HG03060 (cell line): ENCODE data around the gene USE1.

Source experiments
- ATAC-seq: cut with Tn5 transposase; IDR thresholded peaks from one replicate; pipeline ENCODE4 v1.9.1; 2021; ENCODE audit warnings: low read depth, moderate number of reproducible peaks; ENCODE audit not compliant: unreplicated experiment

USE1 gene

DNA sequence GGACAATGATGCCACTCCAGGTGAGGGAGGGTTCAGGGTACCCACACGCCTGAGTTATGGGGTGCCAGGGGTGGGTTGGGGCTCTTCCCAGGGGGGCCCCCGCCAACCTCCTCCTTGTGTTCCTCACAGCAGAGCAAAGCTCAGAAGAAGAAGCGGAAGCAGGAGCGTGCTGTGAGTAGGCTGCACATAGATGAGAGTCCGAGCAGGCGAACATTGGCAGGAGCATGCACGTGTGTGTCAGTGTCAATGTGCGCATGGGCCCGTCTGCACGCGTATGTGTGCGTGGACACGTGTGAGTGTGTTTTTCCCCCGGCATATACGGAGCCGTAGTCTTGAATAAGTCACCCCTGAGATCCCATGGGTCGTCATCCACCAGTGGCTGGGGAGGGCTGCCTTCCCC, 12.4 kb upstream of the USE1 start:
- ATAC-seq, result no peak

DNA sequence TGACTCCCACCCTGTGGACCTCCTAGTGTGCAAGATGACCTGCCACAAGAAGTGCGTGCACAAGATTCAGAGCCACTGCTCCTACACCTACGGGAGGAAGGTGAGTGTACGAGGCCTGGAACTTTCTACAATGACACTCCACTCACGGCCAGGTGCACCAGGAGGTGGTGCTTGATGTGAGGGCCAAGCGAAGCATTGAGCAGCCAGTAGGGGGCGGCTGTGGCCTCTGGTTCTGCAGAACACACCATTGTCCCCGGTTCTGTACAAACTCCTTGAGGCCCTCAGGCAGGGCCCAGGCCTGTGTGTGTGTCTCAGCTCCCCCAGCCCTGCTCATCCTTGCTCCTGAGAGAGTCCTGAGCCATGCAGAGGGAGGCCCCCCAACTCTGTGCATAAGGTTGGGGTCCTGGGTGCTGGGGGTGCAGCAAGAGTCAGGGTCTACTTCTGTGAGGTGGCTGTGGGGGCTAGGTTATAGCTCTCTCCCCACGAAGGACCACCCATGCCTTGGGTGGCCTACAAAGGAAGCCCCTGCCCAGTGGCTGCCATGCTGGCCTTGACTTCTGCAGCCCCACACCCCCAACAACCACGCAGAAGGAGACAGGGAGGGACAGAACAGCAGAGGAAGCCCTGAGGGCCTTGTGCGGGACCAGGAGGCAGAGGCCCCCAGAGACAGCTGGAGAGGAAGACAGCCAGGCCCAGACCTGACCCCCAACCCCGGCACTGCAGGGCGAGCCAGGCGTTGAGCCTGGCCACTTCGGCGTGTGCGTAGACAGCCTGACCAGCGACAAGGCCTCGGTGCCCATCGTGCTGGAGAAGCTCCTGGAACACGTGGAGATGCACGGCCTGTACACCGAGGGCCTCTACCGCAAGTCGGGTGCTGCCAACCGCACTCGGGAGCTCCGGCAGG, 9.7 kb upstream of the USE1 start:
- no peak for ATAC-seq

DNA sequence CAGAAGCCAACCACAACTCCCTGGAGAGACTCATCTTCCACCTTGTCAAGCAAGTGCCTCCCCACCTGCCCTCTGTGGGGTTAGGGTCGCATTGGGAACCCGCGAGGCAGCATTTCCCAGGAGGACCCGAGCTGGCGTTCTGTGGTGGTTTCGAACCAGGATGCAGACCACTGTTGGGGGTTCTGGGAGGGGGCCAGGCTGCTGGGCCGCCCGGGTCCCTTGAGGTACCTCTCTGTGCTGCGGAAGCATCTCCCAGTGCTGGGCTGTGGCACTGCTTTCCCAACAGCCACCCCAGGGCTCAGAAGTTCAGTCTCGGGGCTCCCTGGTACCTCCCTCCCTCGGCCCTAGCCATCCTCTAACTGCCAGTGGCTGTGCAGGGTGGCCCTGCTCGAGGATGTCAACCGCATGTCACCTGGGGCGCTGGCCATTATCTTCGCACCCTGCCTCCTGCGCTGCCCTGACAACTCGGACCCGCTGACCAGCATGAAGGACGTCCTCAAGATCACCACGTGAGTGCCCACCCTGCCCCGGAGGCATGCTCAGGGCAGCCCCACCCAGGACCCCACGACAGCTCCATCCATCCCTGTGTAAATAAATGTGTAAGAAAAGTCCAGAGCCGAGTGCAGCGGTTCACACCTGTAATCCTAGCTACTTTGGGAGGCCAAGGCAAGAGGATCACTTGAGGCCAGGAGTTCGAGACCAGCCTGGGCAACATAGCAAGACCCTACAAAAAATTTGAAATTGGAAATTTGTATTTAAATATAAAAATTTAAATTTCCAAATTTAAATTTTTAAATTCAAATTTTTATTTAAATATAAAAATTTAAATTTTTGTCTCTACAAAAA, 8.2 kb upstream of the USE1 start:
- no peak for ATAC-seq

DNA sequence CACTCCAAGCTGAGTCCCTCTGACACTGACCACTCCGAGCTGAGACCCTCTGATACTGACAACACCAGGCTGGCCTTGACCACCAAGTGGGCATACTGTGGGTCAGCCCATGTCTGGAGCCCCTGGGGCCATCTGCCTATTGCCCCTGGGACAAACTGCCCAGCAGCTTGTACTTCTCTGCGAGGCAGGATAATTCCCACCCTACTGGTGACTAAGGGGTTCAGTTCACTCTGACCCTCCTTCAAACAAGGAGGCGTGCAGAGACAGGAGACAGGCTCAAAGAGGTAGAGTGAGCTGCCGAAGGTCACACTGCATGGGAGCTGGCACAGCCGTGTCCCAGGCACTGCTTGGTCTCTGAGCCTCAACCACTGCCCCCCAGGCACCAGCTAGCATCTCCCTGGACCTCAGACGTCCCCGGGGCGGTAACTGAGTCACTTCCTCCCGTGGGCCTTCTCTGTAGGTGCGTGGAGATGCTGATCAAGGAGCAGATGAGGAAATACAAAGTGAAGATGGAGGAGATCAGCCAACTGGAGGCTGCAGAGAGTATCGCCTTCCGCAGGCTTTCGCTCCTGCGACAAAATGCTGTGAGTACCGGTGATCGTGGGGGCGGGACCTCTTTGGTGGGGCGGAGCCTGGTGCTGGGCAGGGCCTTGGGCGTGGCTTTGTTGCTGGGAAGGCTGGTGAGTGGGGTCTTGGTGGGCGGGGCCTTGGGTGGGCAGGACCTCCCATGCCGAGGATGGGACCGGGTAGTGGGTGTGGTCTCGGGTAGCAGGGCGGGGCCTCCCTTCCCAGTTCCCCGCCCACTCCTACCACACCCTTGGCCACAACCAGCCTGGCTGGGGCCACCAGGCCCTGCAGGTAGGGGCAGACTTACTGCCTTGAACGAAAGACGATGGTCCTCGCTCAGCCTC, 5.8 kb upstream of the USE1 start:
- ATAC-seq, result no peak

DNA sequence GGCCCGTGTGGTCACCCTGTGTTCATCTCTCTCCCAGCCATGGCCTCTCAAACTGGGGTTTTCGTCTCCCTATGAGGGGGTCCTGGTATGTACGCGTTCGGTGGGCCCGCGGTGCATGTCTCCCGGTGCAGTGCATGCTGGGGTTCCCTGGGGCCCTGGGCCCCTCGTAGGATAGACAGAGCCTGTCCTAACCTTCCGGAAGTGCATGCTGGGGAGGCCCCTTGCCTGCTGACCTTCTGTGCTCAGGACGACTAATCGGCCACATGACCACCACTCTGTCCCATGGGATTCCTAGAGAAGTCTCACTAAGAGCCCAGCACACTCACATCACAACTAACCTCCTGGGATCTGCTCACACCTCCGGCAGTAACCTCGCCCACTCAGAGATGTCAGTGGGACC, 4.9 kb upstream of the USE1 start:
- ATAC-seq, result no peak

DNA sequence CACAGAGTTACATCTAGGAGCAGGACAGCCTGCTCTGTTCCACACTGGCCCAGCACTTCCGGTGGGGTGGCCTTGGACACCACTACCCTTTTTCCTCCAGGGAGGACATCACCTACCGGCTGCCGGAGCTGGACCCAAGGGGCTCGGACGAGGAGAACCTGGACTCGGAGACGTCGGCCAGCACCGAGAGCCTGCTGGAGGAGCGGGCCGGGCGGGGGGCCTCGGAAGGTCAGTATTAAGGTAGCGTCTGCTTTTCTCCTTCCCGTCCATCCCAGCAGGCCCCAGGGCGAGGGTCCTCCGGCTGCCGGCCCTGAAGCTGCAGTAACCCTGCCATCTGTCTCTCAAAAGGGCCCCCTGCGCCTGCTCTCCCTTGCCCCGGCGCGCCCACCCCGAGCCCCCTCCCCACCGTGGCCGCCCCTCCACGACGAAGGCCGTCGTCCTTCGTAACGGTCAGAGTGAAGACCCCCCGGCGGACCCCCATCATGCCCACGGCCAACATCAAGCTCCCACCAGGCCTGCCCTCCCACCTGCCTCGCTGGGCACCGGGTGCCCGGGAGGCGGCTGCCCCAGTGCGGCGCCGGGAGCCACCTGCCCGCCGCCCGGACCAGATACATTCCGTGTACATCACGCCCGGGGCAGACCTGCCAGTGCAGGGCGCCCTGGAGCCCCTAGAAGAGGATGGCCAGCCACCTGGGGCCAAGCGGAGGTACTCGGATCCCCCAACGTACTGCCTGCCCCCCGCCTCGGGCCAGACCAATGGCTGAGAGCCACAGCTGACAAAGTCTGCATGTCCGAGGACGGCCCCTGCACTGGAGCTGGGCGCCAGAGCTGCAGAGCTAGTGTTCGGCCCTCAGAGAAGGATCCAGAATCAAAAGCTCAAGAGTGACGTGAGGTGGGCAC, 3.4 kb upstream of the USE1 start:
- ATAC-seq, result no peak

DNA sequence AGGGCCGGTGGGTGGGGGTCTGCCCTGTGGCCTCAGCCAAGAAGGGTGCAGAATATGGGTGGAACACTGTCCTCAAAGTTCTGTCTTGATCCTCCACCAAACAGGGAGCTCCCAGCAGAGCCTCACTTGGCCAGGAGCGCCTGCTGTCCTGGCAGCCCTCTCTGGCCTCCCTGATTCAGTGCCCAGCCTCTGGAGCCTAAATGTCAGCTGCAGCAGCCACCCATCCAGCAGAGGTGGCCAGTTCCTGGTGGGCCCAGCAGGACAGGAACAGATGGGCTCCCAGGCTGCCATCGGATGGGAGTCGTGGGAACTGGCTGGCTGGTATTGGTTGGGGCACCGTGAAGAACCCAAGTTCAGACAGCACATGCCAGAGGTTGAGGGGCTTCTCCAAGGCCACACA, 1.8 kb upstream of the USE1 start:
- ATAC-seq, result no peak

DNA sequence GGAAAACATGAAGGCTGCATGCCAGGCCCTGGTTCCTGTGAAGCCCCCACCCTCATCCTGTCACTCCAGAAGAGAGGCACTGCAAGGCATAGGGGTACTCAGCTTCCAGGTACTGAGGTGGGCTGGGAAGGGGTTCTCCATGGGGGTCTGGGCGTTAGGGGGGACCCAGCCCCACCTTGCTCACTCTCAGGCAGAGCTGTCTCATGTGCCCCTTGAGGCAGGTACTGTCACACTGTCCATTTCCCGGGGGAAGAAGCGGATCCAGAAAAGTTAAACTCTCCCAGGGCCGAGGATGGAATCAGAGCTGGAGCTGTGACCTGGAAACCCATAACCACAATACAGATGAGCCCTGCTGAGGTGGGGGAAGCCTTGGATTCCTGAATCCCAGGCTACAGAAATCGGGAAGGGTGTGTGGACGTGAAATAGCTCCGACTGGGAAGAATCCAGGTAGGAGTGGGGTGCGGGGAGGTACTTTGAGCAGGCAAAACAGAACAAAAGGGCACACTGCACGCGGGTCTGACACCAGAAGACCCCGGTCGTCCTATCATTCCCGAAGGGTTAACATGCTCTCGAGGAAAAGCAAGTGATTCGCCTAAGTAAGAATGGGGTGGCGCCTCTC, 540 bp upstream of the USE1 start:
- no peak for ATAC-seq

DNA sequence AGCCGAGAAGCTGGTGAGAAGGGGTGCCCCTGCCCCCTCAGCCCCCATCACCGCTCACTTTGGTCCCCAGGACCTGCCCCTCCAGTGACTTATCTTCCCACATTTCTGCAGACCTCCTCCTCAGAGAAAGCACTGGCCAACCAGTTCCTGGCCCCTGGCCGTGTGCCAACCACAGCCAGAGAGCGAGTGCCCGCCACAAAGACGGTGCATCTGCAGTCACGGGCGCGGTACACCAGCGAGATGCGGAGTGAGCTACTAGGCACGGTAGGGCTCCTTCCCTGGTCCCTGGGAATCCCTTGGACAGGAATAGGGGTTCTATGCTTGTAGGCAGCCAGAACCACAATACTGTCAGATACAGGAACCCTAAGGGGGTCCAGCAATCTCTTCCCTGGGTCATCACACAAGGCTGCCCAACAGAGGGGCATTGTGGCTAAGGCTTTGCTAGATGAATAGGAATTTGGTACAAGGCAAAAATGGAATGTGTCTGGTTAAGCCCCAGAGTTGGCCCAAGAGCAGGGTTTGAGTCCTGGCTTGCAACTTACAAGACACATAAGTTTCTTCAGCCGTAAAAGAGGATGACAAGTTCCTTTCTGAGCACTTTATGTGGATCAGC, 1.0 kb downstream of the USE1 start:
- ATAC-seq, result no peak

DNA sequence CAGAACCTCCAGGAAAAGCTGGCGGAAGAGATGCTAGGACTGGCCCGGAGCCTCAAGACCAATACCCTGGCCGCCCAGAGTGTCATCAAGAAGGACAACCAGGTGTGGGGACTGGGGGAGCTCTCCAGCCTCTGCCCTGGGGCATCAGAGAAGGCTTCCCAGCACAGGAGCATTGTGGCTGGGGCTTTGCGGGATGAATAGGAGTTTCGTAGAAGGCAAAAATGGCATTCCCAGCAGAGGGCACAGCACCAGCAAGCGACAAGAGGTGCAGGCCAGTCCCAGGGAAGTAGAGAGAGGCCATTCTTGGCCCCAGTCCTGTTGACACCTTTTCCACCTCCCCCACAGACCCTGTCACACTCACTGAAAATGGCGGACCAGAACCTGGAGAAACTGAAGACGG, 4.1 kb downstream of the USE1 start:
- ATAC-seq, result no peak

DNA sequence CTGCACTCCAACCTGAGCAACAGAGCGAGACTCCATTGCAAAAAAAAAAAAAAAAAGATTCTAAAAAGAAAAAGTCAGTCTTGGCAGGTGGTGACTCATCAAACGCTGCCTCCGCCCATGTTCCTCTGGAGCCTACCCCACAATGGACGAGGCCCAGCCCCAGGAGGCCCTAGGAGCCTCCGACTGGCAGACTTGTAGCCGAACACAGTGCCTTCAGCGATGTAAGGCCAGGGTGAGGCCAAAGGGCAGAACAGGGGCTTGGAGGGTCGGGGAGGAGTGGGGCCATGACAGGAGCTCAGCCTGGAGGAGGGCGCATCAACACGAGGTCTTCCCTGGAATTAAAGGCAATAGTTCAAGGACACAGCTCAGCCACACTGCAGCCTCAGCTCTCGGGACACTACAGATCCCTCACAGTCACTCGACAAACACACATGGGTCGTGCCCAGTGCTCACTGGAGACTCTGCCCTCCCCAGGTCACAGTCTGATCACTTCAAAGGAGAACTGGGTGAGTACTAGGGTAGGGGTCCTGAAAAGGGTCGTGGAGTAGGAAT, 5.1 kb downstream of the USE1 start:
- ATAC-seq, result no peak

DNA sequence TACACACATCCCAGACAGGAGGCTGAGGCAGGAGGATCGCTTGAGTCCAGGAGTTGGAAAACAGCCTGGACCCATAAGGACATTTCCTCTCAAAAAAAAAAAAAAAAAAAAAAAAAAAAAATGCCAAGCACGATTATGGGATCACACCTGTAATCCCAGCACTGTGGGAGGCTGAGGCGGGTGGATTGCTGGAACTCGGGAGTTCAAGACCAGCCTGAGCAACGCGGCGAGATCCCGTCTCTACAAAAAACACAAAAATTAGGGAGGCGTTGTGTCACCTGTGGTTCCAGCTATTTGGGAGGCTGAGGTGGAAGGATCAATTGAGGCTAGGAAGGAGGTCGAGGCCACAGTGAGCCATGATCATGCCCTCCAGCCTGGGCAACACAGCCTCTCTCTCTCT, 9.9 kb downstream of the USE1 start:
- no peak for ATAC-seq

DNA sequence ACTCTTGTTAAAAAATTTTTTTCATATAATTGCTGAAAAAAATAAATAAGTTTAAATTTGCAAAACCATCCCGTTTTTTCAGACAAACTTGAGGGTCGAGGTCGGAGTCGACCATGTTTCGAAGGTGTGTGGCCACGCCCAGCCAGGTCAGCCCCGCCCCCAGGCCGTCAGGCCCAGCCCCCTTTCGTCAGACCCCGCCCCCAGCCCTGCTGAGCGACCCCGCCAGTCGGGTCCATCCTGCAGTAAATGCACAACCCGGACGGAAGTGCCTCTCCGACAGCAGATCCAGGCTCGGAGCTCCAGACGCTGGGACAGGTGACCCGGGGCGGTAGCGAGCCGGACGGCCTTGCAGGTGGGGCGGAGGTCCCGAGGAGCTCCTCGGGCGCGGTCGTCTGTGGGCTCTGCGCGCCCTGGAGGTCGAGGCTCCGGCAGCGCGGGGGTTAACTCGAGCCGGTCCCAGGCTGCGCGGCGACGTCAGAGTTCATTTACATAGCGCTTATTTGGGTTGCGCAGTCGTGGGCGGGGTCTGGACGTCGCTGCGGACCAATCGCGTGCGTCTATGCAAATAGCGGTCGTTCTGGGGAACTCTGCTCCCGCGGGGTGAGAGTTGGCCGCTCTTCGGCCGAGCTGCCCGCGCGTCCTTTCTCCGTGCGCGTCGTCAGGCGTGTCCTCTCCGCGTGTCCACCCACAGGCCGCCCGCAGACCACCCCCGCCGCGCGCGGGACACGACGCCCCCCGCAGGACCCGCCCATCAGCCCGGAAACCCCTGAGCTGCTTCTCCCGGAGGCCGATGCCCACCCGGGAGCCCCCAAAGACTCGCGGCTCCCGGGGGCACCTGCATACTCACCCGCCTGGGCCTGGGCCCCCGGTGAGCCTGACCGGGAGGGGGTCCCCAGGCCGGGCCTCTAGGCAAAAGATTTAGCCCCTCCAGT, 11.1 kb downstream of the USE1 start, which contains the start of gene OCEL1:
Gene OCEL1 (plus strand): TSS at position 225 of the 932 bp plus-strand sequence. CDS start 22 bp downstream, at position 247.
- ATAC-seq, result peak; percentile 81

DNA sequence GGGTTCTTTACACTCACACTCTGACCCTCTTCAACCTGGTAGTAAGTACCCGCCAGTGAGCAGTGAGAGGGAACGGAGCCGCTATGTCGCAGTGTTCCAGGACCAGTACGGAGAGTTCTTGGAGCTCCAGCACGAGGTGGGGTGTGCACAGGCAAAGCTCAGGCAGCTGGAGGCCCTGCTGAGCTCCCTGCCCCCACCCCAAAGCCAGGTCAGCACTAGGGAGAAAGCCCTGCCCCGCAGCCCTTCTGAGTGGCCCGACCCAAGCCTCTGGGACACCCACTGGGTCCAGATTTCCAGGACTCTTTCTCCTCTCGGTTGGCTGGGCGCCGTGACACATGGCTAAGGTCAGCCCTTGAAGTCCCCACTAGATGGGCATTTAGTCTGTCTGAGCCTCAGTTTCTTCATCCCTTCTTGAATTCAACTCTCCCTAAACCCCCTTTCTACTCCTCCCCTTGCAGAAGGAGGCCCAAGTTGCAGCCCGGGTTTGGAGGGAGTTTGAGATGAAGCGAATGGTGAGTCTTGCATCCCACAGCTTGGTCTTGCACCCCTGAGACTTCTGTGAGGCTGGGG, 12.7 kb downstream of the USE1 start:
- no peak for ATAC-seq

DNA sequence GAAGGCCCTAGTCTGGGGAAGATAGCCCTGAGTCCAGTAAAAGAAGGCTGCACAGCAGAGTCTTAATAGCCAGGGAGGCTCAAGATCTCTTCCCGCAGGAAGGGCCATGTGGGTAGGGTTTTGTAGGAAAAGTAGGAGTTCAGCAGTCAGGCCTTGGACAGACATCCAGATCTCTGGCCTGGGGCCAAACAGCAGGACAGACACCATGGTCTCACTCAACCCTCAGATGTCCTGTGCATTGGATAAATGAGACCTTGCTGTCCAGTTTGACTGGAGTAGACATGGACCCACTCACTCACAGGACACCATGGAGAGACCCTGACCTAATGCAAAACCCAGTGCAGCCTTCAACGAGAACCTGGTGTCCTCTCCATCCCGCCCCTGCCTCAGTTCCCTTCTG, 14.7 kb downstream of the USE1 start:
- ATAC-seq, result no peak

DNA sequence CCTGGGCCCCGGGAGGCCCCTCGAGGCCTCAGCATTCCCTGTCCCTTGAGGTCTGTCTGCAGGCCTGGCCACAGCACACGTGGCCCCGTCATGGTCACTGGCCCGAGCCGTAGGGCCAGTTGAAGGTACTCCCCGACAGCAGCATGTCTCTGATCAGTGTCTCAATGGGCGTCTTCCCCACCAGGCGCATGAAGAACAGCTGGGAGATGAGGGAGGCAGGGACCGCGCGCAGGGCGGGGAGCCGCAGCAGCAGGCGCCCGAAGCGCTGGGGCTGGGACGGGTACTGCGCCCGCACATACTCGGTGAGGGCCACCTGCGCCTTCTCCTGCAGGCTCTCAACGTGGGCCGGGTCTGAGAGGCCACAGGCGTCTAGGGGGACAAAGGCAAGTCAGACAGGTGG, 17.1 kb downstream of the USE1 start:
- ATAC-seq, result no peak

DNA sequence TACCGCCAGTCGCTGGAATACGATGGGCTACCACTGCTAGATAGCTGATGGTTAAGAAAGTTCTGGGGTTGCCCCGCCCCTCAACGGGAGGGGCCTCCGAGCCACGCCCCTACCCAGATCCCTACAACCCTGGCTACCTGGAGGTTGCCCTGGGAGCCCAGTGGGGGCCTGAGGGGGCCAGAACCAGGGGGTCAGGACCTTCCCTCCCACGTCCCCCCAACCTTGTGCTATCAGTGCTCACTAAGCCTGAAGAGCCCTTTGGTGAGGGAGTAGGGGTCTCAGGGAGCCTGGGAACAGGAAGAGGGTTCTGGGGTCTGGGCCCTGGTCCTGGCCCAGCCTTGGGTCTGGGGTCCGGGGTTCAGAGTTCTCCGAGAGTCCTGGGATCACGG, 19.7 kb downstream of the USE1 start:
- no peak for ATAC-seq
